ENCODE results near the gene ZNF76.

Gene ZNF76

GRCh38 chr6:35259194-35259947, at the start of gene ZNF76:
Gene ZNF76, plus strand, starts transcription at chr6:35259735. Its CDS starts 21,417 bp downstream, at chr6:35281152.
- peak; percentile 90 for DNase-seq (ENCODE audit: low spot score)

DNA sequence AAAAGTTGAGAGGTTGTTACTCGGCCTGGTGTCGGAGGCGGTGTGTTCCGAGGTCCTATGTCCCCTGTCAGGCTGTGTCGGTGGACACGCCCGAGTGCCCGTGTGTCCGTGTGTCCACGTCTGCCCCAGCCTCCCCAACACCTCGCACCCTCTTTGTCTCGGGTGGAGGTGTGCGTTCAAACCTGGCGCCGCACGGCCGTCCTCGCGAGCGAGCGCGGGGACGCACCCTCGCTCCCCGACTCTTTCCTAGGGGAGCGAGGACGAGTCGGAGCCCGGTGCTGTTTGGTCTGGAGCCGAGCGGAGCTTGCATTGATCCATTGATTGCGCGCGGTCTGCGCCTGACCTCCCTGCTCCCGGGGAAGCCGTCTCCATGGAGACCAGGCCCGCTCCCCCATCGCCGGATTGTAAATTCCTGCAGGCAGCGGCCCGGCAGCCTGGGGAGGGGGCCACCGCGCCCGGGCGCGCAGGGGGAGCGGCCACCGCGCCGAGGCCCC, 46.2 kb upstream of the ZNF76 start:
- DNase-seq (ENCODE audit: low spot score) = no peak

- DNase-seq (ENCODE audit: low spot score) = peak; percentile 15
Measured at GRCh38 chr6:35213824-35214756, 45.4 kb upstream of the ZNF76 start, which contains the start of gene SCUBE3. Gene SCUBE3, plus strand, starts transcription at chr6:35213956. Its CDS starts 463 bp downstream, at chr6:35214419.

- DNase-seq (ENCODE audit: low spot score) = no peak
Measured at GRCh38 chr6:35214869-35215664, 44.5 kb upstream of the ZNF76 start.

DNA sequence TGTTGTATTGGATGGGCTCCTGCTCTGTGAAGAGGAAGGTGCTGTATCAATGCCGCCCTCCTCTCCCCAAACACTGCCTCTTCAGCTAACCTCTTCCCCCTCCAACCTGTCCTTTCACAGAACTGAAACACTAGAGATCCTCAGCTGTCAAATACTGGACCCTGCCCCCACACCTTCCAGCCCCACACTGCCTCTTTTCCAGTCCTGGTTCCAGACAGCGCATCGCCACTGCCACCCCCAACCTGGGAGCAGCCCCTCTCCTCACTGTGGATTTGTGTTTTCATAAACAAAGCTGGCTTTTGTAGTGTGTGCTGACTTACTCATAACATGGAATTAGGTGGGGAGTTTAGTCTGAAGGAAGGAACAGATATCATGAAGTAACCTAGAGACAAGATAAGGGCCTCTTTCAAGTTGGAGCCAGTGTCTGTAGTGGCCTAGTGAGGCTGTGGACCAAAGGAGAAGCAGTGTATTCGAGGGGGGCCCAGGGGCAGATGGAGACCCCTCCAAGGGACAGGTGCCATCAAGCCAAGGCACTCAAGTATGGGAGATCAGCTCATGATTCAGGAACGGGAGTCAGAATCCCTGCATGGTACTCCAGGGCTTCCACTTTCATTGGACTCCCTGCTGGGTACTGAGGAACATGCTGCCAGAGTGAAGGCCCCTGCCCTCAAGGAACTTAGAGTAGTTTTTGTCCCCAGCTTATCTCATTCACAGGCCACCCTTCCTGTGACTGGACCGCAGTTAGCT, 43.7 kb upstream of the ZNF76 start:
- DNase-seq (ENCODE audit: low spot score) = no peak

DNA sequence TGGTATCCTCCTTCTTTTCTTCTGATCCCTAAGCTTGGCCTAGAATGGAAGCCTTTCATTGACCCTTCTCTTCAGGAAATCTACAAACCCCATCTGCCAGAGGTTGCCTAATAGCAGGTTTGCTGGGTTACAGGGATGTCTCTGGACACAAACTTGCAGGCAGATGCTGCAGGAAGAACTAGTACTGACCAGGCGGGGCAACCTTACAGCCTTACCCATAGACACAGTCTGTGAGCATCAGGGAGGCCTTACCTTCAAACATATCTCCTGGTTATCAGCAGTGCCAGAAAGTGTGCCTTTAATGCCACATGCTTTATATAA, 43.2 kb upstream of the ZNF76 start:
- no peak for DNase-seq (ENCODE audit: low spot score)

- DNase-seq (ENCODE audit: low spot score) = no peak
Measured at GRCh38 chr6:35216851-35217811, 42.4 kb upstream of the ZNF76 start.

GRCh38 chr6:35218021-35218420, 41.5 kb upstream of the ZNF76 start:
- no peak for DNase-seq (ENCODE audit: low spot score)

DNA sequence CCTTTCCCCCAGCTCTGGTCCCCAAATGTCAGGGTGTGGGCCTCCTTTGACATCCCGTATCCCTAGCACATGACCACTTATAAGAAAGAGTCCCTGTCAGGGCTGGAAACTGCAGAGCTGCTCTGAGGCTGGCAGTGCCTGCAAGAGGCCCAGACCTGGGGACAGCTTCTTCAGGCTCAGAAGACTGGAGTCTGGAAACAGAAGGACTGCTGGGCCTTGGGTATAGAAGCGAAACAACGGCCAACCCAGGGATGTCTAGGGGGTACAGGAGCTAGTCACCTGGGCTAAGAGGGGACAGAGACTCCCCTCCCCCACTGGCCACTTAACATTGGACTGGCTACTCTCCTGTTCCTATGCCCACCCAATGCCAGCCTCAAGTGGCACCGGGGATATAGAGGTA, 41.1 kb upstream of the ZNF76 start:
- no peak for DNase-seq (ENCODE audit: low spot score)

DNA sequence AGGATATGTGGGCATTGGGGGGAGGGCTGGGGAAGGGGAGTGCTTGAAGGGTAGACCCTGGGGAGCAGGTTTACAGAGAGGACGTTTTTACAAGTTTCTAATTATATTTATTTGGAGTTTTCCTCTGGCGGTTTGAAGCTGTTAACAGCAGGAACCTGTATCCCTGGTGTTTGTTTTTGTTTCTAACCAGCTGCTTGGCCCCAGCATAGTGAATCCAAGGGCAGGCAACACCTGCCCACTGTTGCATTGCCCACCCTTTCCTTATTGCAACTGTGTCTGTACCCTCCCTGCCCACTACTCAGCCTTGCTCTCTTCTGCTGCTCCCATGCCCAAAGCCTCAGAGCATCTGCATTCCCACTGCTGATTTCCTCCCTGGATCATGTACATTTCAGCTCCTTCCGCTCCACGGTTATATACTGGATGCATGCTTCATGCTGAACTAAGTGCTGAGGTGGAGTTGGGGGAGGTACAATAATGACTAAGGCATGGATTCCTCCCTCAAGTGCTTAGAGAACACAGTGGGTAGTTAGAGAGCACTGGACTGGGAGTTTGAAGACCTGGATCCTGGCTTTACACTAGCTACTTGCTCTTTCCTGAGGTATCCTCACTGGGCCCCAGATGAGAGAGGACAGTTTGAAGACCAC, 39.7 kb upstream of the ZNF76 start:
- DNase-seq (ENCODE audit: low spot score) = no peak

- no peak for DNase-seq (ENCODE audit: low spot score)
Measured at GRCh38 chr6:35220711-35221110, 38.8 kb upstream of the ZNF76 start.

- DNase-seq (ENCODE audit: low spot score) = no peak
Measured at GRCh38 chr6:35223396-35223795, 36.1 kb upstream of the ZNF76 start.

GRCh38 chr6:35224720-35225119, 34.8 kb upstream of the ZNF76 start:
- no peak for DNase-seq (ENCODE audit: low spot score)

DNA sequence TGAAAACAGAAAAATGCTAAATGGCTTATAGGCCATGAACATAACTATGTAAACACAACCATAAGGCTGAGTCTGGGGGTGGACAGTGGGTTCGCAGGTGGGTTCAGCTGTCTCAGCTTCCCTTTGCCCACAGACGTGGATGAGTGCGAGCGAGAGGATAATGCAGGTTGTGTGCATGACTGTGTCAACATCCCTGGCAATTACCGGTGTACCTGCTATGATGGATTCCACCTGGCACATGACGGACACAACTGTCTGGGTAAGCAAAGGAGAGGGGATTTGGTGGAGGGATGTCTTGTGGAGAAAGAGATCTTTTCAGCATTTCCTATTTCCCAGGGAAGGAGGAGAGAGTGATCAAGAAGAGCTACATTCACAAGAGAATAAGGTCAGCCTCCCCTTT, 31.1 kb upstream of the ZNF76 start:
- no peak for DNase-seq (ENCODE audit: low spot score)

DNA sequence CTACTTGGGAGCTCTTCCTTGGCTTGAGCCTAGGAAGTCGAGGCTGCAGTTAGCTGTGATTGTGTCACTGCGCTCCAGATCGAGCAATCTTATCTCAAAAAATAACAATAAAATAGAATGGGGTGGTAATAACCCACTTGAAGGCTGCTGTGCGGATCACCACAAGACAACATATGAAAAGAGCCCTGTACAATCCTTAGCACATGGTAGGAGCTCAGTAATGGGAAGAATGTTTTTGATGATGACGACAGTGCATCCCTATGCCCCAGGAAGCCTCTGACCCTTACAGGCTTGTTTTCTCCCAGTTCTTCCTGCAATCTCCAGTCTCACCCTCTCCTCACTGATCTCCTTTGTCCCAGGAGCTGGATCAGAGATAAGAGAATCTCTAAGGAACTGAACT, 30.2 kb upstream of the ZNF76 start:
- DNase-seq (ENCODE audit: low spot score) = no peak

- no peak for DNase-seq (ENCODE audit: low spot score)
Measured at GRCh38 chr6:35230498-35230897, 29.0 kb upstream of the ZNF76 start.

DNA sequence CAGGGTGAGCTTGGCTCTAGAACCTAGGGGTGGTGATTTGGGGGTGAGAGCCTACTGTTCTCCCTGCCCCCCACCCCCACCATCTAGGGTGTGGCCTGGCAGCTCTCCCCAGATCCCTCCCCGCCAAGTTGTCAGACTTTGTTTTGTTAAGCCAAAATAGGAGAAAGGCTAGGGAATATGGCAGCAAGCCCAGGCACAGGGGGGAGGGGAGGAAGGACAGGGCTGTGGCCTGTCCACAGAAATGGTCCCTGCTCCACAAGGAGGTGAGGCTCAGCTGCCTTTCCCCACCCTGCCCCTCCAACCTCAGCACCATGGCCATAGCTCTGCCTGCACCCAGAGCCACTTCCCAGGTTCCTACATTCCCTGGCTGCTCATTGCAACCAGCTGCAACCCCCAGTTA, 28.6 kb upstream of the ZNF76 start:
- no peak for DNase-seq (ENCODE audit: low spot score)

DNA sequence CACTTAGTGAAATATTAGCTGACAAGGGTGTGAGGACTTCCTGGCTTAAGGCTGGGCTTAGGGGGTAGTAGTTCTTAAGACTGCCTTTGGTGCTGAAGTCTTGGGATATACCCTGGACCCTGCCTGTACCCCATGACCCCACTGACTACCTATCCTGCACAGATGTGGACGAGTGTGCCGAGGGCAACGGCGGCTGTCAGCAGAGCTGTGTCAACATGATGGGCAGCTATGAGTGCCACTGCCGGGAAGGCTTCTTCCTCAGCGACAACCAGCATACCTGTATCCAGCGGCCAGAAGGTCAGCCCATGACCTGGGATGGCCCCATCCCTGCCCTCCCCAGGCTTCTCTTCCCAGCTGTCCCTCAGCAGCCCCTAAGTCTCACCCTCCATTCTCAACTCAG, 28.0 kb upstream of the ZNF76 start:
- DNase-seq (ENCODE audit: low spot score) = no peak

DNA sequence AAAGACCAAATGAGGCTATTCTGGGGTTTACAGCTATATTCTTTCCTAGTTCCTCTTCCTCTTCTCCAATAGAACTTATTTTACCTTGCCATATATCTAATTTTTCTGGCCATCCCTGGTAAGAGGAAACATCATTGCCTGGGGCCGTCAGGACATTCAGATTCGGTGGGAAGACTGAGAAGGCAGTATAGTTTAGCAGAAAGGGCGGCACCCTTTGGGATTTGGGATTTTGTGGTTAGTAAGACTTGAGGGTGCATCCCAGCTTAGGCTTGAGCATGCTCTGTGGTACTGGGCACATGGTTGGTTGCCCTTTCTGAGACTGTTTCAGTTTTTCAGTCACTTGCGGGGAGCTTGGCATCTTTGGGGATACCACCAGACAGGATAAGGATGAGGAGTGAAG, 24.6 kb upstream of the ZNF76 start:
- DNase-seq (ENCODE audit: low spot score) = no peak

DNA sequence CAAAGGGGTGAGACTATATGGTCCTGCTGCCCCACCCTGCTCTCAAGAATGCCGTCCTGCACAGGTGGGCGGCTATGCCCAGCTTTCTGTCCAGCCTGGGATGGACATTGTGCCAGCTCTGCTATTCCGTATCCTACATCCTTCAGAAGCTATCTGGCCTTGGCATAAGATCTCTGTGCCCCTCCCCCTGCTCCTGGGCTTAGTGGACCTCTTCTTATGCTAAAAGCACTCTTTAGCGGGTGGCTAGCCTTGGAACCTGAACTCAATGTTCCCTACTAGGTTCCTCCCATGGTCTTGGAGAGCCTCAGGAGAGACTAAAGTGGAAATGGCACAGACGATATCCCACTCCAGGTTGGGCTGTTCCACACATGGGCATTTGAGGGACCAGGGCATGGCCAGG, 23.3 kb upstream of the ZNF76 start:
- DNase-seq (ENCODE audit: low spot score) = no peak
